ENCODE measurements around the gene GYPB. TPM values are rescaled to one million over a fixed set of nuclear protein-coding genes. Genes with fewer than 3 reads are reported as not detected.
"Not testable (repeated sequence)": the region's sequence is repeated elsewhere in the genome, so short reads cannot be mapped to it uniquely, and the experiment has no call there.

Gene GYPB
- total and polyA plus RNA-seq, 2 experiments from 2014 or later, result 0.43 TPM; not detected in 1

GRCh38 chr4:143961075-143961474 is 58.1 kb downstream of the GYPB start:
- H3K4me3 ChIP-seq, result no peak overlapping the region
- DNase-seq (ENCODE audit: low read depth in 1 of 2, low spot score in 1 of 2), result no peak
- H3K9me3 ChIP-seq (ENCODE audit: low read depth), result no peaks in the 10 kb centered on the region
- H3K27ac ChIP-seq, result no peak overlapping the region
- H3K36me3 ChIP-seq, result no peaks in the 10 kb centered on the region
- TF ChIP-seq CTCF (IDR thresholded peaks at IDR 0.05; ENCODE audit: low read depth, low read length), result no peak
- no peaks in the 10 kb centered on the region for H3K27me3 ChIP-seq
- no peaks in the 10 kb centered on the region for H3K4me1 ChIP-seq (ENCODE audit: low read depth)

- not testable (repeated sequence) for H3K36me3 ChIP-seq; H3K27ac ChIP-seq; H3K4me3 ChIP-seq; H3K9me3 ChIP-seq (ENCODE audit: low read depth); H3K27me3 ChIP-seq; H3K4me1 ChIP-seq (ENCODE audit: low read depth); DNase-seq (ENCODE audit: low read depth in 1 of 2, low spot score in 1 of 2)
Measured at GRCh38 chr4:143955306-143955705, 63.9 kb downstream of the GYPB start.

GRCh38 chr4:143951458-143951972 is 67.7 kb downstream of the GYPB start:
- H3K4me3 ChIP-seq; H3K27me3 ChIP-seq; H3K27ac ChIP-seq; H3K9me3 ChIP-seq (ENCODE audit: low read depth); DNase-seq (ENCODE audit: low read depth in 1 of 2, low spot score in 1 of 2); H3K36me3 ChIP-seq; H3K4me1 ChIP-seq (ENCODE audit: low read depth): not testable (repeated sequence)

- H3K27me3 ChIP-seq; H3K9me3 ChIP-seq (ENCODE audit: low read depth): not testable (repeated sequence)
Measured at GRCh38 chr4:143950967-143951366, 68.2 kb downstream of the GYPB start.

GRCh38 chr4:143950185-143950584 is 69.0 kb downstream of the GYPB start:
- H3K4me3 ChIP-seq; H3K27me3 ChIP-seq; H3K4me1 ChIP-seq (ENCODE audit: low read depth); H3K9me3 ChIP-seq (ENCODE audit: low read depth); H3K27ac ChIP-seq; DNase-seq (ENCODE audit: low read depth in 1 of 2, low spot score in 1 of 2); H3K36me3 ChIP-seq: not testable (repeated sequence)

More at GRCh38 chr4:143950967-143951366, 68.2 kb downstream of the GYPB start:
- not testable (repeated sequence) for DNase-seq (ENCODE audit: low read depth in 1 of 2, low spot score in 1 of 2); H3K4me1 ChIP-seq (ENCODE audit: low read depth); H3K36me3 ChIP-seq; H3K4me3 ChIP-seq; H3K27ac ChIP-seq

GRCh38 chr4:143947493-143947892 is 71.7 kb downstream of the GYPB start:
- not testable (repeated sequence) for DNase-seq (ENCODE audit: low read depth in 1 of 2, low spot score in 1 of 2)

More at GRCh38 chr4:143947493-143947892, 71.7 kb downstream of the GYPB start:
- H3K36me3 ChIP-seq; H3K27ac ChIP-seq; H3K4me1 ChIP-seq (ENCODE audit: low read depth); H3K9me3 ChIP-seq (ENCODE audit: low read depth); H3K4me3 ChIP-seq; H3K27me3 ChIP-seq: not testable (repeated sequence)

Other genes with a start within 250 kb of the GYPB start
- gene GYPE, start 113.8 kb downstream of the GYPB start, total RNA-seq, result 0.07 TPM in 1 of 2 replicates, not detected in the other
- 0.61 and 3.5 TPM in 2 replicates for gene GYPE, start 113.8 kb downstream of the GYPB start, polyA plus RNA-seq
- gene GYPA, start 121.3 kb upstream of the GYPB start, total RNA-seq, result not detected in 2 replicates
- gene GYPA, start 121.3 kb upstream of the GYPB start, polyA plus RNA-seq, result 0.81 TPM in 1 of 2 replicates, not detected in the other

All from cardiac muscle cell (in vitro differentiated cells and primary cell).